Measurements from ENCODE around the gene NCAN. TPM values are rescaled to one million over a fixed set of nuclear protein-coding genes. Genes with fewer than 3 reads are reported as not detected.
"Not testable (repeated sequence)": the region's sequence is repeated elsewhere in the genome, so short reads cannot be mapped to it uniquely, and the experiment has no call there.

The NCAN gene
- total RNA-seq, 1 donor from 2014 or later: not detected

GRCh38 chr19:19170053-19170872 lies 41.5 kb upstream of the NCAN start, which contains the start of gene MEF2B:
MEF2B (minus strand) TSS chr19:19170263; CDS start chr19:19150735, 19,528 bp downstream.
- no peaks in the 10 kb centered on the region for H3K27me3 ChIP-seq (ENCODE audit: low read depth)
- no peak for TF ChIP-seq CTCF (IDR thresholded peaks at IDR 0.05)
- no peak within 1 kb of the TSS for H3K27ac ChIP-seq
- no peaks in the 10 kb centered on the region for H3K9me3 ChIP-seq
- no peaks in the 10 kb centered on the region for H3K36me3 ChIP-seq
- DNase-seq (peak; percentile 87), ATAC-seq (peak; percentile 91 to 95)
- peaks cover 7% of the 10 kb centered on the region for H3K4me1 ChIP-seq
- H3K4me3 ChIP-seq: peak within 1 kb of the TSS; percentile 37
- intact Hi-C loops (cut with DNase I): no loop called here

- no peak overlapping the region for H3K27ac ChIP-seq
- no peak overlapping the region for H3K4me3 ChIP-seq
- no peaks in the 10 kb centered on the region for H3K27me3 ChIP-seq (ENCODE audit: low read depth)
- DNase-seq (no peak), ATAC-seq (no peak)
- H3K36me3 ChIP-seq: peaks cover 6% of the 10 kb centered on the region
- no peaks in the 10 kb centered on the region for H3K9me3 ChIP-seq
- no peak for TF ChIP-seq CTCF (IDR thresholded peaks at IDR 0.05)
- intact Hi-C loops (cut with DNase I): no loop called here
- H3K4me1 ChIP-seq: peaks cover 7% of the 10 kb centered on the region
Observed at GRCh38 chr19:19170873-19171672, 40.7 kb upstream of the NCAN start.

GRCh38 chr19:19171821-19172532 lies 39.8 kb upstream of the NCAN start:
- intact Hi-C loops (cut with DNase I): no loop called here
- no peak for TF ChIP-seq CTCF (IDR thresholded peaks at IDR 0.05)
- ATAC-seq (no peak), DNase-seq (no peak)
- Histone ChIP-seq H3K4me1 (peaks cover 7% of the 10 kb centered on the region), H3K27ac (no peak overlapping the region), H3K27me3 (ENCODE audit: low read depth) (no peaks in the 10 kb centered on the region), H3K9me3 (no peaks in the 10 kb centered on the region), H3K4me3 (no peak overlapping the region), H3K36me3 (peaks cover 13% of the 10 kb centered on the region)

- H3K4me1 ChIP-seq; intact Hi-C loops (cut with DNase I); ATAC-seq; H3K27ac ChIP-seq; H3K4me3 ChIP-seq; H3K9me3 ChIP-seq; H3K27me3 ChIP-seq (ENCODE audit: low read depth); DNase-seq: not testable (repeated sequence)
- peaks cover 21% of the 10 kb centered on the region for H3K36me3 ChIP-seq
Observed at GRCh38 chr19:19173243-19173642, 38.5 kb upstream of the NCAN start.

- ATAC-seq (no peak), DNase-seq (no peak)
- H3K9me3 ChIP-seq: peaks cover 6% of the 10 kb centered on the region
- H3K27me3 ChIP-seq (ENCODE audit: low read depth): no peaks in the 10 kb centered on the region
- intact Hi-C loops (cut with DNase I): no loop called here
- H3K36me3 ChIP-seq: peaks cover 53% of the 10 kb centered on the region
- H3K4me3 ChIP-seq: no peak overlapping the region
- H3K27ac ChIP-seq: no peak overlapping the region
- no peak for TF ChIP-seq CTCF (IDR thresholded peaks at IDR 0.05)
- H3K4me1 ChIP-seq: no peaks in the 10 kb centered on the region
Observed at GRCh38 chr19:19176950-19177349, 34.8 kb upstream of the NCAN start.
